B cell (primary cell): ENCODE data around the gene TBX4. TPM values are rescaled to one million over a fixed set of nuclear protein-coding genes. Genes with fewer than 3 reads are reported as not detected.

ENCODE experiments used
- ATAC-seq: fragments of 200-7000 bp; cut with Tn5 transposase; one replicate; pipeline ENCODE4 v1.10.0; 2021; ENCODE audit warnings: low read depth, mild to moderate bottlenecking, moderate number of reproducible peaks, moderate library complexity
- CTCF ChIA-PET: fragments of 350-600 bp; sonication (Branson Sonifier 250); formaldehyde crosslinking; loops from one replicate; lab custom pipeline; 2021; ENCODE audit warnings: antibody characterized with exemption, inconsistent platforms; lab: Charles Lee
- POLR2A ChIA-PET: fragments of 350-600 bp; sonication (Branson Sonifier 250); formaldehyde crosslinking; loops from one replicate; lab custom pipeline; 2021; ENCODE audit warnings: antibody characterized with exemption; lab: Charles Lee
- DNase-seq: peaks from one replicate; pipeline ENCODE4 v3.0.0; 2013
- H2AFZ ChIP-seq: 2 replicates; pipeline ENCODE4 v1.6.1; 2012; ENCODE audit warnings: mild to moderate bottlenecking, low read depth, low read length; ENCODE audit not compliant: insufficient read depth, poor library complexity, severe bottlenecking
- H3K27ac ChIP-seq, 2 donors: 1 replicate in 1 of 2; 2 replicates in 1 of 2; pipeline ENCODE4 v1.5.1; 2012 to 2013; ENCODE audit warnings: low read length in 2 of 2, mild to moderate bottlenecking in 2 of 2, moderate library complexity in 1 of 2
- H3K27me3 ChIP-seq, 4 experiments: fragments of 200-600 bp in 1 of 4; sonication (generic) in 1 of 4; replicated peaks in 1 of 4; 1 replicate in 2 of 4; 2 replicates in 2 of 4; pipeline versions ENCODE4 v1.6.1 to v1.7.0; 2013 to 2016; ENCODE audit warnings: low read length in 3 of 4, mild to moderate bottlenecking in 2 of 4, mixed read lengths in 1 of 4, moderate library complexity in 1 of 4; ENCODE audit not compliant: insufficient read depth in 4 of 4, control insufficient read depth in 3 of 4; ENCODE audit errors: control extremely low read depth in 1 of 4
- H3K36me3 ChIP-seq, 2 experiments: replicated peaks in 1 of 2; 1 replicate in 1 of 2; 2 replicates in 1 of 2; pipeline versions ENCODE4 v1.6.1 to v1.7.1; 2013; ENCODE audit warnings: low read length in 1 of 2; ENCODE audit not compliant: insufficient read depth in 2 of 2, control insufficient read depth in 1 of 2; ENCODE audit errors: control extremely low read depth in 1 of 2, extremely low read depth in 1 of 2
- H3K4me1 ChIP-seq, 2 donors: fragments of 200-600 bp in 1 of 2; sonication (generic) in 1 of 2; 1 replicate in 1 of 2; 2 replicates in 1 of 2; pipeline versions ENCODE4 v1.5.1 to v1.6.1; 2013 to 2017; ENCODE audit warnings: low read length in 2 of 2; ENCODE audit not compliant: control insufficient read depth in 2 of 2, insufficient read depth in 2 of 2
- H3K4me2 ChIP-seq: replicated peaks from 2 replicates; pipeline ENCODE3; 2012; ENCODE audit warnings: mild to moderate bottlenecking, low read depth, low read length; ENCODE audit not compliant: poor library complexity, severe bottlenecking
- H3K4me3 ChIP-seq, 5 experiments: fragments of 200-600 bp in 1 of 5; sonication (generic) in 1 of 5; 1 replicate in 3 of 5; 2 replicates in 2 of 5; pipeline versions ENCODE4 v1.5.1 to v1.7.0; 2011 to 2016; ENCODE audit warnings: low read length in 4 of 5, mild to moderate bottlenecking in 4 of 5, low read depth in 2 of 5, control low read depth in 1 of 5, moderate library complexity in 1 of 5; ENCODE audit not compliant: insufficient read depth in 1 of 5; ENCODE audit errors: control extremely low read depth in 1 of 5, extremely low read depth in 1 of 5
- H3K79me2 ChIP-seq: fragments of 200-600 bp; sonication (generic); one replicate; pipeline ENCODE4 v1.6.0; 2016; ENCODE audit warnings: low read length; ENCODE audit not compliant: control insufficient read depth, insufficient read depth
- H3K9ac ChIP-seq: fragments of 200-600 bp; sonication (generic); 2 replicates; pipeline ENCODE4 v1.6.1; 2017; ENCODE audit warnings: mild to moderate bottlenecking, low read length, moderate library complexity
- H3K9me3 ChIP-seq, 3 donors: one replicate each; pipeline versions ENCODE4 v1.6.1 to v1.7.1; 2013; ENCODE audit warnings: low read length in 2 of 3; ENCODE audit not compliant: control insufficient read depth in 2 of 3, insufficient read depth in 1 of 3; ENCODE audit errors: control extremely low read depth in 1 of 3
- H4K20me1 ChIP-seq: 2 replicates; pipeline ENCODE4 v1.6.0; 2012; ENCODE audit warnings: mild to moderate bottlenecking, low read length; ENCODE audit not compliant: insufficient read depth, control insufficient read depth, poor library complexity, severe bottlenecking
- H3K27ac Mint-ChIP-seq: one replicate; pipeline ENCODE4 v1.8.0; 2021; ENCODE audit warnings: mixed read lengths
- H3K27me3 Mint-ChIP-seq: one replicate; pipeline ENCODE4 v1.8.0; 2021; ENCODE audit warnings: mixed read lengths
- H3K4me1 Mint-ChIP-seq: one replicate; pipeline ENCODE4 v1.8.0; 2021; ENCODE audit warnings: mixed read lengths
- H3K4me3 Mint-ChIP-seq: one replicate; pipeline ENCODE4 v1.8.0; 2021; ENCODE audit warnings: mixed read lengths
- H3K9me3 Mint-ChIP-seq: one replicate; pipeline ENCODE4 v1.8.0; 2022; ENCODE audit warnings: mixed read lengths; ENCODE audit not compliant: insufficient read depth
- EZH2 ChIP-seq: IDR thresholded peaks from 2 replicates; pipeline ENCODE4 v1.6.1; 2012; ENCODE audit warnings: borderline replicate concordance, low read depth, mild to moderate bottlenecking, moderate library complexity, low read length; ENCODE audit not compliant: insufficient read depth, poor library complexity, severe bottlenecking
- WGBS: methylation state at CpG from one replicate; pipeline ENCODE4 v1.1.5; 2013; ENCODE audit warnings: missing lambda C conversion rate; ENCODE audit not compliant: insufficient coverage; 5-methylcytosine and 5-hydroxymethylcytosine counted together
- intact Hi-C: fragments of 100-400 bp; cut with micrococcal nuclease; formaldehyde crosslinking; loops from one replicate; pipeline ENCODE4 v1.10.0; 2022
- polyA plus RNA-seq: library from polyadenylated mRNA; depleted of rRNA; stranded (reverse); fragments of >200 nt; gene quantifications from 2 replicates; pipeline ENCODE4 v1.2.3, GENCODE V29; 2012
- total RNA-seq, 2 donors: library from RNA; stranded (reverse); fragments of 120-200 nt in 1 of 2; gene quantifications; 1 replicate in 1 of 2; 2 replicates in 1 of 2; pipeline versions ENCODE4 v1.2.3 to v1.2.4, GENCODE V29; 2013 to 2022
- TF ChIP-seq, protein P1 (sequence below): fragments of 200-600 bp; IDR thresholded peaks from one replicate; pipeline ENCODE4 v1.8.0; 2022; ENCODE audit warnings: antibody characterized with exemption, mild to moderate bottlenecking

TBX4 gene
- total and polyA plus RNA-seq, 2 donors (not counting 1 experiment from before 2014, with no cell fraction given) = not detected

DNA sequence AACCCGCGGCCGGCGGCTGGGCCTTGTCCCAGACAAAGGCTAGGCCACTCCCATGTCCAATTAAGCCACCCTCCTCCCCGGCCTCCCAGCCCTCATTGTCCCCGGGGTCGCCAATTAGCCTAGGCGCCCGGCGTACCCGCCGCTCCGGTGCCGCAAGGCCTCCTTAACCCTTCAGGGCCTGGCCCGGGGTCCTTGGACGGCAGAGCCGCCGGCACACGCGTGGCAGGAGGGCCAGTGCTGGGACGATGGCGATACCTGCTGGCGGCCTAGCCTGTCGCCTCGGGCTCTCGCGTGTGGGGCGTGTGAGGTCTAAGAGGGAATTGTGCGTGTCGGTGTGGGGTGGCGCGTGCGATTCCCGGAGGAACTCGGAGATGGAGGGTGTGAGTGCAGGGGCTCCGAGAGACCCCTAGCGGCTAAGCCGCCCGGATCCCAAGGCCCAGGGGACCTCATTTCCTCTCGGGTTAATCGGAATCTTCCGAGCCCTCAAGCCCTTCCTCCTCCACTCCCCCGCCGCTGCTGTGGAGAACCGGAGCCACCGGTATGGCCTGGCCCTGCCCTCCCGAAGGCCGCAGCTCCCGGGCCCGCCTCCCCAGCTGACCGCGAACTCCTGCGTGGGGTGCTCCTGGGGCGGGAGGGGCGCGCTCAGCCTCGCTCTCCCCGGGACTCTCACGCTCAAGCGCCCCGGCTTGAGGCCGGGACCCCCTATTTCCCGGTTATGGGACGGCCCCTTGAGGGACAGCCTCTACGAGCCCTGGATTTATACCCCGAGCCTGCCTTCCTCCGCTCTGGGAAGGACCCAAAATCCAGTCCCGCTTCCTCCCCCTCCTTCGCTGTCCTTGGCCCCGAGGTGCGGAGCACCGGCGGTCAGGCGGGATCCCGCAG is 40.7 kb upstream of the TBX4 start:
- TF ChIP-seq EZH2 = no peak
- TF ChIP-seq, protein P1, sequence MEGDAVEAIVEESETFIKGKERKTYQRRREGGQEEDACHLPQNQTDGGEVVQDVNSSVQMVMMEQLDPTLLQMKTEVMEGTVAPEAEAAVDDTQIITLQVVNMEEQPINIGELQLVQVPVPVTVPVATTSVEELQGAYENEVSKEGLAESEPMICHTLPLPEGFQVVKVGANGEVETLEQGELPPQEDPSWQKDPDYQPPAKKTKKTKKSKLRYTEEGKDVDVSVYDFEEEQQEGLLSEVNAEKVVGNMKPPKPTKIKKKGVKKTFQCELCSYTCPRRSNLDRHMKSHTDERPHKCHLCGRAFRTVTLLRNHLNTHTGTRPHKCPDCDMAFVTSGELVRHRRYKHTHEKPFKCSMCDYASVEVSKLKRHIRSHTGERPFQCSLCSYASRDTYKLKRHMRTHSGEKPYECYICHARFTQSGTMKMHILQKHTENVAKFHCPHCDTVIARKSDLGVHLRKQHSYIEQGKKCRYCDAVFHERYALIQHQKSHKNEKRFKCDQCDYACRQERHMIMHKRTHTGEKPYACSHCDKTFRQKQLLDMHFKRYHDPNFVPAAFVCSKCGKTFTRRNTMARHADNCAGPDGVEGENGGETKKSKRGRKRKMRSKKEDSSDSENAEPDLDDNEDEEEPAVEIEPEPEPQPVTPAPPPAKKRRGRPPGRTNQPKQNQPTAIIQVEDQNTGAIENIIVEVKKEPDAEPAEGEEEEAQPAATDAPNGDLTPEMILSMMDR = no peak
- intact Hi-C loops = loop anchor here (1.0 to 10.0 kb wide), 5 partner anchors 139 to 703 kb away; no protein-coding TSS in a partner anchor
- H3K4me1 Mint-ChIP-seq = peaks cover 34% of the 10 kb centered on the region
- H3K27ac Mint-ChIP-seq = peak overlapping the region; percentile 10
- Histone ChIP-seq H3K4me2 (peak overlapping the region; percentile 100), H3K36me3 (no peaks in the 10 kb centered on the region), H3K27me3 (peaks cover 0 to 69% (median 45%) of the 10 kb centered on the region in 4 experiments), H3K9me3 (peaks cover 0 to 46% (median 0%) of the 10 kb centered on the region in 3 donors), H3K4me3 (peak overlapping the region; percentile 0 to 69 (median 62)), H2AFZ (peak overlapping the region; percentile 91), H4K20me1 (peaks cover 14% of the 10 kb centered on the region), H3K27ac (no peak overlapping the region), H3K9ac (peak overlapping the region; percentile 60), H3K4me1 (peaks cover 49 to 51% of the 10 kb centered on the region in 2 donors), H3K79me2 (no peaks in the 10 kb centered on the region)
- 3% methylated on average over 75 of the region's 75 CpGs for WGBS
- DNase-seq = peak; percentile 69
- POLR2A ChIA-PET = no interaction called here
- CTCF ChIA-PET = interaction anchor here (0.6 to 3.2 kb wide), 13 partner anchors 9 to 691 kb away, joined by 3 to 30 read pairs (median 4); partner anchors contain the start of gene TBX2
- H3K9me3 Mint-ChIP-seq = no peaks in the 10 kb centered on the region
- no peak for ATAC-seq
- peak overlapping the region; percentile 86 for H3K4me3 Mint-ChIP-seq
- peaks cover 39% of the 10 kb centered on the region for H3K27me3 Mint-ChIP-seq
